OCI-LY7 (cell line): ENCODE results near the gene POC5. TPM values are rescaled to one million over a fixed set of nuclear protein-coding genes. Genes with fewer than 3 reads are reported as not detected.
"Not testable (repeated sequence)": the region's sequence is repeated elsewhere in the genome, so short reads cannot be mapped to it uniquely, and the experiment has no call there.

Source experiments
- BruUV-seq: library from RNA; stranded (reverse); fragments of 400-500 nt; replicated peaks from 2 replicates; lab custom pipeline; 2021; lab: Mats Ljungman, UMichigan
- CTCF ChIA-PET: fragments of 300-600 bp; sonication (Branson Sonifier 250); formaldehyde crosslinking; loops from one replicate; lab custom pipeline; 2022; ENCODE audit warnings: antibody characterized with exemption; ENCODE audit not compliant: unreplicated experiment; lab: Charles Lee
- POLR2A ChIA-PET: fragments of 300-600 bp; sonication (Branson Sonifier 250); formaldehyde crosslinking; loops from one replicate; lab custom pipeline; 2022; ENCODE audit warnings: antibody characterized with exemption; lab: Charles Lee
- DNase-seq: peaks from one replicate; pipeline ENCODE4 v3.0.0-alpha.2; 2015; ENCODE audit warnings: low spot score
- H2AFZ ChIP-seq: fragments of 200-600 bp; sonication (generic), shearing (Covaris generic); 2 replicates; pipeline ENCODE4 v1.6.1; 2014; ENCODE audit warnings: mild to moderate bottlenecking, antibody characterized with exemption, low read length, moderate library complexity
- H3K27ac ChIP-seq: fragments of 200-600 bp; sonication (generic); 2 replicates; pipeline ENCODE4 v1.5.1; 2014; ENCODE audit warnings: mixed run types, low read depth, mild to moderate bottlenecking, moderate library complexity, low read length, inconsistent platforms; ENCODE audit not compliant: poor library complexity, severe bottlenecking
- H3K36me3 ChIP-seq: fragments of 200-600 bp; sonication (generic); 2 replicates; pipeline ENCODE4 v1.6.1; 2014; ENCODE audit warnings: mild to moderate bottlenecking, antibody characterized with exemption, low read length, moderate library complexity, mixed read lengths; ENCODE audit not compliant: insufficient read depth
- H3K4me1 ChIP-seq: fragments of 200-600 bp; sonication (generic); 2 replicates; pipeline ENCODE4 v1.5.1; 2014; ENCODE audit warnings: mild to moderate bottlenecking, low read length; ENCODE audit not compliant: insufficient read depth, poor library complexity, severe bottlenecking
- H3K4me2 ChIP-seq: fragments of 200-600 bp; sonication (generic); 2 replicates; pipeline ENCODE4 v1.6.1; 2014; ENCODE audit warnings: mild to moderate bottlenecking, low read length
- H3K4me3 ChIP-seq: fragments of 200-600 bp; sonication (generic); 2 replicates; pipeline ENCODE4 v1.5.1; 2014; ENCODE audit warnings: mild to moderate bottlenecking, low read depth, low read length; ENCODE audit not compliant: poor library complexity, severe bottlenecking
- H3K79me2 ChIP-seq: fragments of 200-600 bp; sonication (generic); 2 replicates; pipeline ENCODE4 v1.6.1; 2016; ENCODE audit warnings: low read depth, mild to moderate bottlenecking, low read length, moderate library complexity, mixed read lengths; ENCODE audit not compliant: insufficient read depth
- H3K9me2 ChIP-seq: fragments of 200-600 bp; sonication (generic); 2 replicates; pipeline ENCODE4 v1.6.1; 2016; ENCODE audit warnings: mild to moderate bottlenecking, low read length, mixed read lengths; ENCODE audit not compliant: insufficient read depth
- H3K9me3 ChIP-seq: fragments of 200-600 bp; sonication (generic); 2 replicates; pipeline ENCODE4 v1.6.1; 2014; ENCODE audit warnings: mild to moderate bottlenecking, mixed run types, low read length, mixed read lengths
- H4K20me1 ChIP-seq: fragments of 200-600 bp; sonication (generic); 2 replicates; pipeline ENCODE4 v1.6.1; 2014; ENCODE audit warnings: mild to moderate bottlenecking, antibody characterized with exemption, low read length, moderate library complexity, mixed read lengths; ENCODE audit not compliant: insufficient read depth
- EZH2phosphoT487 ChIP-seq: fragments of 200-600 bp; sonication (generic); IDR thresholded peaks from 2 replicates; pipeline ENCODE4 v1.6.1; 2018; ENCODE audit warnings: low read depth, borderline replicate concordance, mild to moderate bottlenecking, mixed run types, antibody characterized with exemption, low read length, moderate library complexity, mixed read lengths
- intact Hi-C: fragments of 100-400 bp; cut with micrococcal nuclease; formaldehyde crosslinking; loops from one replicate; pipeline ENCODE4 v1.10.0; 2022; ENCODE audit not compliant: unreplicated experiment
- total RNA-seq, 2 experiments: library from RNA; depleted of rRNA in 1 of 2; stranded (reverse); fragments of >200 nt in 1 of 2; shearing (Covaris generic) in 1 of 2; gene quantifications; 2 replicates each; pipeline ENCODE4 v1.2.3, GENCODE V29; 2014 to 2022
- TF ChIP-seq, protein P1 (sequence below): fragments of 200-600 bp; sonication (generic); conservative IDR thresholded peaks from 2 replicates; pipeline ENCODE4 v1.5.1; 2014; ENCODE audit warnings: mild to moderate bottlenecking, antibody characterized with exemption, low read length, moderate library complexity, mixed read lengths

Gene POC5
- total RNA-seq, 2 experiments from 2014 or later = 20.5 to 29.4 TPM

DNA sequence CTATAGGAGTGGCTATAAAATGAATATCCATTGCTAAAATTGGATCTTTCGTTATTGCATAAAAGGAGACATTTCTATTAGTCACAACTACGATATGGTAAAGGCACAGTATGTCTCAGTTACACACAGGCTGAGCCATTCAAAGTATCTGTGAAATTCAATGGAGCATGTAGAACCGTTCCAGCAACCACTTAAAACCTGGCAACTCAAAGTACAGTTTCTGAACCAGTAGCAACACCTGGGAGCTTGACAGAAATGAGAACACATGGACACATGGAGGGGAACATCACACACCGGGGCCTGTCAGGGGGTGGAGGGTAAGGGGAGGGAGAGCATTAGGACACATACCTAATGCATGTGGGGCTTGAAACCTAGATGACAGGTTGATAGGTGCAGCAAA lies 15.4 kb downstream of the POC5 start:
- TF ChIP-seq, protein P1, sequence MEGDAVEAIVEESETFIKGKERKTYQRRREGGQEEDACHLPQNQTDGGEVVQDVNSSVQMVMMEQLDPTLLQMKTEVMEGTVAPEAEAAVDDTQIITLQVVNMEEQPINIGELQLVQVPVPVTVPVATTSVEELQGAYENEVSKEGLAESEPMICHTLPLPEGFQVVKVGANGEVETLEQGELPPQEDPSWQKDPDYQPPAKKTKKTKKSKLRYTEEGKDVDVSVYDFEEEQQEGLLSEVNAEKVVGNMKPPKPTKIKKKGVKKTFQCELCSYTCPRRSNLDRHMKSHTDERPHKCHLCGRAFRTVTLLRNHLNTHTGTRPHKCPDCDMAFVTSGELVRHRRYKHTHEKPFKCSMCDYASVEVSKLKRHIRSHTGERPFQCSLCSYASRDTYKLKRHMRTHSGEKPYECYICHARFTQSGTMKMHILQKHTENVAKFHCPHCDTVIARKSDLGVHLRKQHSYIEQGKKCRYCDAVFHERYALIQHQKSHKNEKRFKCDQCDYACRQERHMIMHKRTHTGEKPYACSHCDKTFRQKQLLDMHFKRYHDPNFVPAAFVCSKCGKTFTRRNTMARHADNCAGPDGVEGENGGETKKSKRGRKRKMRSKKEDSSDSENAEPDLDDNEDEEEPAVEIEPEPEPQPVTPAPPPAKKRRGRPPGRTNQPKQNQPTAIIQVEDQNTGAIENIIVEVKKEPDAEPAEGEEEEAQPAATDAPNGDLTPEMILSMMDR = no peak
- TF ChIP-seq EZH2phosphoT487 = no peak
- Histone ChIP-seq H3K9me2 (no peaks in the 10 kb centered on the region), H2AFZ (no peak overlapping the region), H3K36me3 (peaks cover 48% of the 10 kb centered on the region), H3K79me2 (no peaks in the 10 kb centered on the region), H3K27ac (no peak overlapping the region), H3K4me3 (no peak overlapping the region), H3K9me3 (no peaks in the 10 kb centered on the region), H3K4me2 (no peak overlapping the region), H4K20me1 (no peaks in the 10 kb centered on the region), H3K4me1 (no peaks in the 10 kb centered on the region)
- ChIA-PET POLR2A (no interaction called here), CTCF (no interaction called here)
- DNase-seq = no peak
- intact Hi-C loops = no loop called here
- no TSS peak for BruUV-seq

DNA sequence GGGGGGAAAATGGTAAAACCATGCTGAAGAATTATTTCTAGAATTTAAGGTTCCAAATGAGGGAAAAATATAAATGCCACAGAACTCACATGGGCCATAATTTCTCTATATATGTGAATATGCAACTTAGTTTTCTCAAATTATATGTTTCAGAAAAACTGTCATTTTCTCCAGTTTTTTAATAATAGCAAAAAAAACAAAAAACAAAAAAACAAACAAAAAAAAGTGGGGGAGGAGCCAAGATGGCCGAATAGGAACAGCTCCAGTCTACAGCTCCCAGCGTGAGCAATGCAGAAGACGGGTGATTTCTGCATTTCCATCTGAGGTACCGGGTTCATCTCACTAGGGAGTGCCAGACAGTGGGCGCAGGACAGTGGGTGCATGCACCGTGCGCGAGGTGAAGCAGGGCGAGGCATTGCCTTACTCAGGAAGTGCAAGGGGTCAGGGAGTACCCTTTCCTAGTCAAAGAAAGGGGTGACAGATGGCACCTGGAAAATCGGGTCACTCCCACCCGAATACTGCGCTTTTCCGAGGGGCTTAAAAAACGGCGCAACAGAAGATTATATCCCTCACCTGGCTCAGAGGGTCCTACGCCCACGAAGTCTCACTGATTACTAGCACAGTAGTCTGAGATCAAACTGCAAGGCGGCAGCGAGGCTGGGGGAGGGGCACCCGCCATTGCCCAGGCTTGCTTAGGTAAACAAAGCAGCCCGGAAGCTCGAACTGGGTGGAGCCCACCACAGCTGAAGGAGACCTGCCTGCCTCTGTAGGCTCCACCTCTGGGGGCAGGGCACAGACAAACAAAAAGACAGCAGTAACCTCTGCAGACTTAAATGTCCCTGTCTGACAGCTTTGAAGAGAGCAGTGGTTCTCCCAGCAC lies 21.5 kb downstream of the POC5 start:
- H3K4me2 ChIP-seq, H3K4me1 ChIP-seq, H3K4me3 ChIP-seq, H3K9me2 ChIP-seq, H3K27ac ChIP-seq, H2AFZ ChIP-seq, DNase-seq, BruUV-seq, intact Hi-C loops, H3K79me2 ChIP-seq, POLR2A ChIA-PET, H3K9me3 ChIP-seq, CTCF ChIA-PET, H4K20me1 ChIP-seq: not testable (repeated sequence)
- H3K36me3 ChIP-seq = peaks cover 42% of the 10 kb centered on the region

DNA sequence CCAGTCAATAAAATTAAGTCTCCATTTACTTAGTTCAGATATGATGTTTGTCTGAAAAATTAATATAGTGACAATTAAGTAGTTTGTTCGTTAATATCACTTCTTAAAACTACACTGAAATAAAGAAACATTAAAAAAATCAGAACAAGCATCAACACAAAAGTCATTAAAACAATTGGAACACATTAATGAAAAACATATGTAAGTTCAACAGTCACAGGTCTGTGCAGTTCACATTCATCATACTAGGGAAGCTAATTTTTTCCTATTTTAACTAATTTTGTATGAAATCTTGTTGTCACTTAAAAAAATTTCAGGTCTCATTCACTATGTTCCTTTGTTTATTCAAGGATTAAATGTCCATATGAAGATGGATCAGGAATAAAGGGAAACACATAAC lies 22.5 kb downstream of the POC5 start:
- TF ChIP-seq EZH2phosphoT487 = no peak
- TF ChIP-seq, protein P1 = no peak
- no peaks in the 10 kb centered on the region for H3K79me2 ChIP-seq

More for the DNA sequence above, 22.5 kb downstream of the POC5 start:
- H3K36me3 ChIP-seq = peaks cover 52% of the 10 kb centered on the region
- no peaks in the 10 kb centered on the region for H3K4me1 ChIP-seq
- no peak overlapping the region for H3K27ac ChIP-seq
- no peak overlapping the region for H3K4me2 ChIP-seq
- no peaks in the 10 kb centered on the region for H3K9me2 ChIP-seq
- no peak for DNase-seq
- intact Hi-C loops = no loop called here
- no TSS peak for BruUV-seq
- no peak overlapping the region for H3K4me3 ChIP-seq
- no peaks in the 10 kb centered on the region for H3K9me3 ChIP-seq
- POLR2A ChIA-PET = no interaction called here
- H4K20me1 ChIP-seq = no peaks in the 10 kb centered on the region
- no peak overlapping the region for H2AFZ ChIP-seq
- CTCF ChIA-PET = no interaction called here
